Stimulated activated naive CD8-positive, alpha-beta T cell treated with anti-CD3 and anti-CD28 coated beads, Interleukin-15, Interleukin-2, amounts not matched to agents 100 U/mL and 50 U/mL, for 24 hours (primary cell): ENCODE data around the gene RPL12.

Experiments
- ATAC-seq: fragments of 150-1000 bp; cut with Tn5 transposase; one replicate; pipeline ENCODE4 v1.10.0; 2021
- DNase-seq: peaks from one replicate; pipeline ENCODE4 v3.0.0; 2021

Gene RPL12

DNA sequence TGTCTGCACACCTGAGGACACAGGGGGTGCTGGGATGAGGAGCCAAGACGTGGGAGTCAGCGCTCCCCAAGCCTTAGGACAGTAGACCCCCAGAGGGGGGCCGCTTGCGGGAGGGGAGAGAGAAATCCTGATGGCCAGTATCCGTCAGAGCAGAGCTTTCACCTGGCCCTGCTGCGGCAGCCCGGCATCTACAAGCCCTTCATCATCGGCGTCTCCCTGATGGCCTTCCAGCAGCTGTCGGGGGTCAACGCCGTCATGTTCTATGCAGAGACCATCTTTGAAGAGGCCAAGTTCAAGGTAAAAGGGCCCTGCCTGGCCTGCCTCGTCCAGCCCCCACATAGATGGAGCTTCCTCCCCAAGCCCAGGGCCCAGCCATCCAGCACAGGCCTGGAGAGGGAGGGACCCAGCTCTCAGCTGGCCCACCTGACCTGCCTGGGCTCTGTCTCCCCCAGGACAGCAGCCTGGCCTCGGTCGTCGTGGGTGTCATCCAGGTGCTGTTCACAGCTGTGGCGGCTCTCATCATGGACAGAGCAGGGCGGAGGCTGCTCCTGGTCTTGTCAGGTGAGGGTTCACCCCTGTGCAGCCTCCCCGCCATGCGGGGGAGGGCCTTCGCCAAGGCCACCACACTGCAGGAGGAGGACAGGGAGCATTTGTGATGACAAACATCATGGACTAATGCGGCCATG lies 47.6 kb downstream of the RPL12 start:
- no peak for ATAC-seq
- DNase-seq = no peak

- DNase-seq (no peak), ATAC-seq (no peak)
Measured at GRCh38 chr9:127402401-127403090, 48.7 kb downstream of the RPL12 start.

DNA sequence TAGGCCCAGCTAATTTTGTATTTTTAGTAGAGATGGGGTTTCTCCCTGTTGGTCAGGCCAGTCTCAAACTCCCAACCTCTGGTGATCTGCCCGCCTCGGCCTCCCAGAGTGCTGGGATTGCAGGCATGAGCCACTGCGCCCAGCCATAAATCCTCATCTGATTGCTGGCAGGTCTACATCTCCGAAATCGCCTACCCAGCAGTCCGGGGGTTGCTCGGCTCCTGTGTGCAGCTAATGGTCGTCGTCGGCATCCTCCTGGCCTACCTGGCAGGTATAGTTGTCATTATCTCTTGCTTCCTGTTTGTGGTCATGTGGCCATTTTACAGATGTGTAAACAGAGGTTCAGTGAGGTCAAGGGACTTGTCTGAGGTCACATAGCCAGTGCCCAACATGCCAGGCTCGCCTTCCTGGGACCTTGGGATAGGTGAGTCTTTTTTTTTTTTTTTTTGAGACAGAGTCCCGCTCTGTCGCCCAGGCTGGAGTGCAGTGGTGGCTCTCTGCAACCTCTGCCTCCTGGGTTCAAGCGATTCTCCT lies 51.4 kb downstream of the RPL12 start:
- ATAC-seq (no peak), DNase-seq (no peak)

DNA sequence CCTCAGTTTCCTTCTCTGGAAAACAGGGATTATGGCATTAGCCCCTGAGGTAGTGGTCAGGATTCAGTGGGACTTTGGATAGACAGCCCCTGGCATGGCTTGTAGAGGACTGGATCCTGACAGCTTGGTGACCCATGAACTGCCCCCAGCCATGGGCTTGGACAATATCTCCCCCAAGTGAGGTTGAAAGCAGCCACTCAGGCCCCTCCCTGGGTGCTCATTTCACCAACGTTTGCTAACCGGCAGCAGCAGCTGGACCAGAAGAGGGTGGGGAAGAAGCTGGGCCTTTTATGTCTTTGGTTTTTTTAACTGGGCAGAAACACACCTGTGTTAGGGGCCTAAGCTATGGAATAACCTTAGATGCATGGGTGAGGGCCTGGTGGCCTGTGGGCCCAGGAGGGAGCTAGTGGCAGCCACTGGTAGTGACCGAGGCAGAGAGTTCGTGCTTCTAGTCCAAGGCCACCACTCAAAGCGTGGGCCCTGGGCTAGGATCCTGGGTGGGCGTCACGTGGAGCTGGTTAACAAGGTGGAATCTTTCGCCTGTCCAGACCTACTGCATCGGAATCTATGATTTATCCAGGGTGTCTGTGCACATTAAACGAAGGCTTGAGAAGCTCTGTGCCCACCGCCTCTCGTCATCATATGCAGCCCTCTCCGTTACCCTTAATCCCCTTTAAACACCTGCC lies 52.3 kb downstream of the RPL12 start:
- no peak for DNase-seq
- no peak for ATAC-seq

- DNase-seq = no peak
- ATAC-seq = no peak
Measured at GRCh38 chr9:127398275-127398647, 52.9 kb downstream of the RPL12 start.
